Measurements from ENCODE around the gene ARMC2.
"Not testable (repeated sequence)": the region's sequence is repeated elsewhere in the genome, so short reads cannot be mapped to it uniquely, and the experiment has no call there.

Gene ARMC2

DNA sequence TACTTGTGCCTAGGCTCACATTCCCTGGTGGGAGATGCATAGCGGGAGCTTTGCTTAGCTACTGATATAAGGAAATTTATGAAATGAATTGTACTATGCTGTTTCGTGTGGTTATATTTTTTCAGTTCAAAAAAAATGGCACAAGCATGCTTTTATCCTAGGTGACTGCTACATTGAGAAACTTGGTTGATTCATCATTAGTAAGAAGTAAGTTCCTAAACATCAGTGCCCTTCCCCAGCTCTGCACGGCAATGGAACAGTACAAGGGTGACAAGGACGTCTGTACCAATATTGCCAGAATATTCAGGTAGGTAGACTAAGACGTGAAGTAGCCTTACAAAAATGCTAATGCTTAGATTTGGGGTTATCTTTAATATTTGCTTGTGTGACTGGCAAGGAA is 79.7 kb downstream of the ARMC2 start:
- H3K27ac Mint-ChIP-seq = no peak overlapping the region
- peaks cover 9 to 10% of the 10 kb centered on the region in 2 donors for H3K9me3 Mint-ChIP-seq
- H3K4me3 Mint-ChIP-seq = no peak overlapping the region
- DNase-seq (no peak), ATAC-seq (replicated peaks) (no peak)
- H3K36me3 Mint-ChIP-seq = peaks cover 2 to 6% of the 10 kb centered on the region in 2 donors
- H3K27me3 Mint-ChIP-seq = no peaks in the 10 kb centered on the region
- H3K4me1 Mint-ChIP-seq = peaks cover 9 to 19% of the 10 kb centered on the region in 2 donors

DNA sequence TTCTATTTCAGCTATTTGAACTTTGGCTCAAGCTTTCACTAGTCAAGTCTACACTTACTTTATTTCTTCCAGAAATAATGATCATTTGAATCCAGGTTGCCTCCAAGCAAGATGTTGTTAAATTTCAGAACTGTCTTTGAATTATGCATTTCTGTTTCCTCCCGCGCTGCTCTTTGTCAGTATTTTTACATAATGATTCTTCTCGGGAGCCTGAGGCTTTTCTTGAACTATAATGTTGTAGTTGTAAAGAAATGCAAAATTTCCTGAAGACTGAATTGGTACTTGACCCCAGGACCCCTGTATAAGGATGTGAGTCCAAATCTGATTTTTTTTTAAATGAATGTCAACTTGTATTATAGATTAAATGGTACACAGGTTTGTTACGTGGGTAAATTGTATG is 80.4 kb downstream of the ARMC2 start:
- Mint-ChIP-seq H3K27me3 (no peaks in the 10 kb centered on the region), H3K4me1 (peaks cover 9 to 24% of the 10 kb centered on the region in 2 donors), H3K27ac (no peak overlapping the region), H3K9me3 (peaks cover 9 to 10% of the 10 kb centered on the region in 2 donors), H3K36me3 (peaks cover 2 to 6% of the 10 kb centered on the region in 2 donors), H3K4me3 (no peak overlapping the region)
- DNase-seq = no peak
- no peak for ATAC-seq (replicated peaks)

DNA sequence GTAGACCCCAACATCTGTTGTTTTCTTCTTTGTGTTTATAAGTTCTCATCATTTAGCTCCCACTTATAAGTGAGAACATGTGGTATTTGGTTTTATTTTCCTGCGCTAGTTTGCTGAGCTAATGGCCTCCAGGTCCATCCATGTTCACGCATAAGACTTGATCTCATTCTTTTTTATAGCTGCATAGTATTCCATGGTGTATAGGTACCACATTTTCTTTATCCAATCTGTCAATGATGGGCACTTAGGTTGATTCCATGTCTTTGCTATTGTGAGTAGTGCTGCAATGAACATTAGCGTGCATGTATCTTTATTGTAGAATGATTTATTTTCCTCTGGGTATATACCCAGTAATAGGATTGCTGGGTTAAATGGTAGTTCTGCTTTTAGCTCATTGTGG is 82.9 kb downstream of the ARMC2 start:
- not testable (repeated sequence) for ATAC-seq (replicated peaks); H3K9me3 Mint-ChIP-seq; H3K4me1 Mint-ChIP-seq; H3K27me3 Mint-ChIP-seq; H3K36me3 Mint-ChIP-seq; H3K4me3 Mint-ChIP-seq; H3K27ac Mint-ChIP-seq; DNase-seq

DNA sequence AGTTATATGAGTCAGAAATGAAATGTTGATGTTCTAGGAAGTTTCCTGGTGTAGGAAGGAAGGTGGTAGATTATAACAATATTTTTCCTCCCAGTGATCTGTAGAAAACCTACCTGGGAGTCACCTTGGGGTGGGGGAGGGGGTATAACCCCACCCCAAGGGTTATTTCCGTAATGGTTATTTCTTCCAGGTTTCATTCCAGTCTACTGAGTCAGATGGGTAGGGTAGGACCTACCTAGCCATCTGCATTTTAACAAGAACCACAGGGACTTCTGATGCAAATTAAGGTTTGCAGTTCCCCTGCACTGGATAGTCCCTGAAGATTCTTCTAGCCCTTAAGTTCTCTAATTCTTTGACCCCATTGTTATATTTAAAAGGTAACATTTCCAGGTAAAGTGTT is 88.9 kb downstream of the ARMC2 start:
- Mint-ChIP-seq H3K9me3 (peaks cover 0 to 3% of the 10 kb centered on the region in 2 donors), H3K36me3 (no peaks in the 10 kb centered on the region), H3K27me3 (no peaks in the 10 kb centered on the region), H3K27ac (no peak overlapping the region), H3K4me3 (no peak overlapping the region), H3K4me1 (peaks cover 2 to 10% of the 10 kb centered on the region in 2 donors)
- ATAC-seq (replicated peaks) (no peak), DNase-seq (no peak)

DNA sequence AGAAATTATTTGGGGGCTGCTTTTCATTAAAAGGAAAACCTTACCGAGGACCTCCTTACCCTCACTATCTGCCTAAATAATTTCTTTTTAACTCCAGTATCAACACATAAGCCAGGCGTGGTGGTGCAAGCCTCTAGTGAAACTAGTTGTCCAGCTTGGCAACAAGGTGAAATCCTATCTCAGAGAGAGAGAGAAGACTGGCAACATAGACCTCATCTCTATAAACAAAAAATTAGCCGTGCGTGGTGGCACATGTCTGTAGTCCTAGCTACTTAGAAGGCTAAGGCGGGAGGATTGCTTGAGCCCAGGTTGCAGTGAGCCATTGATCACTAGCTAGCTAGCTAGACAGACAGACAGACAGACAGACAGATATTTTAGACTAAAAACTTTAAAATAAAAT is 92.5 kb downstream of the ARMC2 start:
- H3K9me3 Mint-ChIP-seq = peaks cover 0 to 3% of the 10 kb centered on the region in 2 donors

DNA sequence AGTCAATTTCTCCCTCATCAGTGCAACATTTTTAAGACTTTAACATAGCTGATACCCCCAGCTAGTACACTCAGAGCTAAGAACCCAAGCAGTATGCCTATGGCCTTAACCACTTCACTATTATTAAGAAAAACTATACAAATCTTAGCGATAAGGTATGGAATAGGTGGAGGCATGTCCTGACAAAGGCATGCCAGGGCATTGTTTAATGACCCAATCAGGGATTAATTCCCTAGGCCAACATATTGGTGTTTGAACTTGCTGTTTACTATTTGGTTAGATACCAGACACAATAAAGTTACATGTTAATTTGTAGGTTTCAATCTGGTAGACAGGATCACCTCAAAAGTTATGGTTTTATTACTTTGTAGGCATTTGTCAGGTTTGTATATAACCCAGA is 93.1 kb downstream of the ARMC2 start:
- peaks cover 16 to 31% of the 10 kb centered on the region in 2 donors for H3K4me1 Mint-ChIP-seq

More for the DNA sequence above, 92.5 kb downstream of the ARMC2 start:
- ATAC-seq (replicated peaks) (no peak), DNase-seq (no peak)
- Mint-ChIP-seq H3K4me1 (peaks cover 13 to 26% of the 10 kb centered on the region in 2 donors), H3K36me3 (no peaks in the 10 kb centered on the region), H3K4me3 (no peak overlapping the region), H3K27ac (no peak overlapping the region), H3K27me3 (no peaks in the 10 kb centered on the region)

DNA sequence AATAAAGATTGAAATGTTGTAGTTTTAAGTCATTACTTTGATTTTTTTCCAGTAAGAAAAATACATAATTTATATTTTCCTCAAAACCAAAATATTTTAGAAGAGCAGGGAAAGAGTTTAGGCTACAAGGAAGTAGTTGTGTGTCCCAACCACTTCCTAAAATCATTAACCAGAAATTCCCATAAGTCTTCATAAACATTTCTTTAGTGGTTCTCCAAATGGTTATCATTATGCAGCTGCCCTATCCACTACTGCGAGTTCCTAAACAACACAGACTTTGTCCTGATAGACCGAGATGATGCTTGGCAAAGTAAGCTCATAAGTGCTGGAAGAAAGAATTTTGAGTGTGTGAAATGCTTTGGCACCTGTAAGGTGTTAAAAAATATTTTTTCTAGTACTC is 93.6 kb downstream of the ARMC2 start:
- no peaks in the 10 kb centered on the region for H3K27me3 Mint-ChIP-seq
- H3K27ac Mint-ChIP-seq = no peak overlapping the region
- H3K36me3 Mint-ChIP-seq = no peaks in the 10 kb centered on the region
- DNase-seq (no peak), ATAC-seq (replicated peaks) (no peak)
- peaks cover 19 to 36% of the 10 kb centered on the region in 2 donors for H3K4me1 Mint-ChIP-seq
- peaks cover 0 to 3% of the 10 kb centered on the region in 2 donors for H3K9me3 Mint-ChIP-seq
- no peak overlapping the region for H3K4me3 Mint-ChIP-seq

More for the DNA sequence above, 93.1 kb downstream of the ARMC2 start:
- H3K27ac Mint-ChIP-seq = no peak overlapping the region
- no peak for DNase-seq
- peaks cover 0 to 3% of the 10 kb centered on the region in 2 donors for H3K9me3 Mint-ChIP-seq
- no peak for ATAC-seq (replicated peaks)
- H3K4me3 Mint-ChIP-seq = no peak overlapping the region
- H3K27me3 Mint-ChIP-seq = no peaks in the 10 kb centered on the region
- no peaks in the 10 kb centered on the region for H3K36me3 Mint-ChIP-seq

DNA sequence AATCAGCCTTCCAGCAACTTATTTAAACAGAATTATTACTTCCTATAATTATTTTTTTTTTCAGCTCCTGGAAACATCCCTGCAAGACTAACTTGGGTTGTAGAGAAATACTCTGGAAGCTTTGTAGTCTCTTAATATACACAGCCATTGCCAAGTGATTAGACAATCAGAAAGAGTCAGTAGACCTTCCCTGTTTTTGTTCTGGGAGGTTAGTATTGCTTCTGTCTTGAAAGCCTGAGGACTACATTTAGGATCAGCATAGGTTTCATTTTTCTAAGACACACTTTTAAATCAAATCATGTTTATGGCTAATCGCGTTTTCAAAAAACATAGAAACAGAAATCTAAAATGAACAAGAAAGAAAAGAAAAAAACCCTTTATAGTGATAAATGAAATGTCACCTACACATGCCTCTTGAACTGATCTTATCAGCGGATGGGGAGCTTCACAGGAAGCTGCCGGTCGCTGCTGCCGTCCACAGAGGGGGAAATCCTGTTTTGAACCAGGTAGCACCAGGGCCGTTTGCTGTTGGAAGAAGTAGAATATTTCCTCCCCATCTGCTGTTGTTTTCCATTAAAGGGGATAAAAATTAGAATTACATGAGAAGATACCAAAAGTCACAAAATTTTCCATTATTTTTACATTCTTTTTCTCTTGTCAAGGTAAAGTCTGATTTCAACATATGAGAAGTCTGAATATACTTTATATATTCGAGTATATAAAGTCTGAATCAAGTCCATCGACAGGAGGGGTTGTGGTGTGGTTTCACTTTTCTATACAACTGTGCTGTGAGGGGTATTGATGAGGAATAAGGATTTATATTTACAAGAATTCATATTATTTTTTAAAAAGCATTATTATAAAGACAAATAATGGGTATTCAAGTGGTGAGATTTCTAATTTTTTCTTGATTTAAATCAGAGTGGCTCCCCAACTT is 94.6 kb downstream of the ARMC2 start:
- H3K4me1 Mint-ChIP-seq = peaks cover 23 to 44% of the 10 kb centered on the region in 2 donors
- peak overlapping the region; percentile 84 for H3K27ac Mint-ChIP-seq
- ATAC-seq (replicated peaks) (peak; percentile 64 to 74), DNase-seq (no peak)
- peaks cover 0 to 3% of the 10 kb centered on the region in 2 donors for H3K9me3 Mint-ChIP-seq
- H3K36me3 Mint-ChIP-seq = no peaks in the 10 kb centered on the region
- H3K4me3 Mint-ChIP-seq = peak overlapping the region; percentile 59 to 70
- no peaks in the 10 kb centered on the region for H3K27me3 Mint-ChIP-seq

DNA sequence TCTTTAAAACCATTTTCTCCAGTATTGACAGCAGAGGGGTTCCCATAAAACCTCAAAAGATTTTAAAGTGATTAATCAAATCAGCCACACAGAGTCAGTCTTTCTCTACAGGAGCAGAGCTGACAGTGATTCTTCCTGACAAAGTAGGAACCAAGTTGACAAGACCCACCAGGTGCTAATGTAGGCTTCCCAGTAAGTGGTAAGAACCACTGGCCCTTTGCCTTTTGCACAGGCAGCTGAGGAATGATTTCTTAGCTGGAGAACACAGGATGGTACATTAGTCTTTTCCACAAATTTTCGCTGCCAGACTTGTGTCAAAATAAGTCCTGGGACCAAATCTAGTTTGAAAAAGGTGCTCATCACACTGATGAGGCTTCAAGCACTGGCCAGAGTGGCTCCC is 95.8 kb downstream of the ARMC2 start:
- no peaks in the 10 kb centered on the region for H3K27me3 Mint-ChIP-seq
- DNase-seq (no peak), ATAC-seq (replicated peaks) (no peak)
- peaks cover 0 to 3% of the 10 kb centered on the region in 2 donors for H3K9me3 Mint-ChIP-seq
- H3K4me3 Mint-ChIP-seq = no peak overlapping the region
- peaks cover 31 to 57% of the 10 kb centered on the region in 2 donors for H3K4me1 Mint-ChIP-seq
- no peaks in the 10 kb centered on the region for H3K36me3 Mint-ChIP-seq
- no peak overlapping the region for H3K27ac Mint-ChIP-seq

DNA sequence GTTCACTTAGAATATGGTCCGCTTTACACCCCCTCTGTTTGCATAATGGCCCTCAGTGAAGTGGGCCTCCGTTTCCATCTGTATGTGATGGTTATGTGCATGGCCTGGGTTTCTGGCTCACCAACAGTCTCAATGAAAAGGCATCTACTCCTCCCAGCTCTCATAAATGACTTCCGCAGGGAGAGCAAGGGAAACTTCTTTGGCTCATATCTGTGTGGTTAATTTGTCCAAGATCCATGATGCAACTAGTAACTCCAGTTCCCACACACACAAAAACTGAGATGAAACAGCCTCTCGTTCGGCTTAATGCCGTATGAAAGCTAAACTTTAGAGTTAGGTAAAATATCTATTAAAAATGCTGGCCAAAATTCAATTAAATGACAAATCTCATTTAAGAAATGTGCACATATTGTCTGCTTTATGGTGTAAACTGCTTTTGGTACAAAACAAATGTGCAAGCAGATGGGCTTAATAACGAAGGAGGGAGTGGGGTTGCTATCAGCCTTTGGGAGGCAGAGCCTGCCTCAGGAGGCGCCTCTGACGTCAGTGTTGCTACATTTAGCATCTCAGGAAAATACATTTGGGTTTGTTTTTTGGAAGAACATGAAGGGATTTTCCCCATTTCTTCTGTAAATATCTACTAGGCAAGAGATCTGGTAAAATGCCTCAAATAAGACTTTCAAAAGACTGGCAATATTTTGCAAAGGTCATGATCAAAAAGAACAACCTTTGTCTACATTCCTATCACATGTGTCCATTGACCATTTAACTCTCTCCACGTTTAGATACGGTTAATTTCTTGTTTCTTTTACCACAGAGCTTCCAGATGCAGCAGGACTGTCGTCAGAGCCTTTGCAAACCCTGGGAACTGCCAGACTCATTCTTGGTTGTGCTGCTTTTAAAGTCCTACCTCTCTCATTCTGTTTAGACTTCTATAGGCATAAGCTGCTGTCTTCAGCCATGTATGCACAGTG is 96.8 kb downstream of the ARMC2 start:
- ATAC-seq (replicated peaks) (no peak), DNase-seq (no peak)
- no peaks in the 10 kb centered on the region for H3K9me3 Mint-ChIP-seq
- no peak overlapping the region for H3K4me3 Mint-ChIP-seq
- H3K36me3 Mint-ChIP-seq = no peaks in the 10 kb centered on the region
- no peaks in the 10 kb centered on the region for H3K27me3 Mint-ChIP-seq
- peaks cover 31 to 57% of the 10 kb centered on the region in 2 donors for H3K4me1 Mint-ChIP-seq
- no peak overlapping the region for H3K27ac Mint-ChIP-seq

DNA sequence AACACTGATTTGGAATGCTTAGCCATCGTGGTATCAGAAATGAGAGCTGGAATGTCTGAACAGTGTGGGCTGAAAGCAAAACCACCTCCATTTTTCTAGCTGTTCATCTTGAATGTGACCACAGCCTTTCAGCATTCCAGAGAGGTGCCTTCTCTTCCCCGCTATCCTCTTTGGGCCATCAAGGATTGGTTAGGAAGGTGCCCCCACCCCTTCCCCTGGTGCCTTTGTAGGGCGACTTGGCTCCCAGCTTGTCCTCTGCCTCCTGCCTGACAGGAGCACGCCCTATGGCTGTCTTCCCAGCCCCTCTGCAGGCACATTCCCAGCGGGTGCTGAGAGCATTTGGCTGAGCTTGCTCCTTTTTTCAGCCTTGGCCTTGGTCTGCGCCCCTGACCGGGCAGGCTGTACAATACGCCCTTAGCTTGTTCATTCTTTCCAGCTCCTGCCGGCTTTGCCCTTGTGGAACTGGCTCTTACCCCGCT is 97.5 kb downstream of the ARMC2 start:
- no peaks in the 10 kb centered on the region for H3K36me3 Mint-ChIP-seq
- H3K27ac Mint-ChIP-seq = no peak overlapping the region
- H3K4me1 Mint-ChIP-seq = peaks cover 31 to 57% of the 10 kb centered on the region in 2 donors
- no peaks in the 10 kb centered on the region for H3K9me3 Mint-ChIP-seq
- no peaks in the 10 kb centered on the region for H3K27me3 Mint-ChIP-seq
- no peak overlapping the region for H3K4me3 Mint-ChIP-seq
- no peak for DNase-seq
- no peak for ATAC-seq (replicated peaks)

DNA sequence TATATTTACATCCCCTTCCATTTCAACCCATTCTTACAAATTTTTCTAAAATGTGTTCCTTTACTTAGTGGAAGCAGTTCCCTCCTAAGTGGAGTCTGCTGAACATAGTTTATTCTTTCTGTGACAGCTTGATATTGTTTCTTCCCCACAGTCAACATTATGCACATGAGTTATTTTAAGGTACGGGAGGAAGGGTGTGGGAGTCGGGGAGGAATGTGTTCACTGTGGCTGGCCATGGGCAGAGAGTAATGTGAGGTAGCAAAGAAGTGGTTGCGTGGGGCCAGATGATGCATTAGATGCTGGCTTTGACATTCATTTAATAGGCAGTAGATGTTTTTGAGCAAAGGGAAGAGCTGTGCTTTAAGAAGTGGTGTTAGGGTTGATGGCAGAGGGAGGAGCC is 98.5 kb downstream of the ARMC2 start:
- Mint-ChIP-seq H3K4me1 (peaks cover 31 to 57% of the 10 kb centered on the region in 2 donors), H3K4me3 (no peak overlapping the region), H3K36me3 (no peaks in the 10 kb centered on the region), H3K27me3 (no peaks in the 10 kb centered on the region), H3K27ac (no peak overlapping the region), H3K9me3 (no peaks in the 10 kb centered on the region)
- ATAC-seq (replicated peaks) (peak in 1 of 2 donors; percentile 30), DNase-seq (no peak)

DNA sequence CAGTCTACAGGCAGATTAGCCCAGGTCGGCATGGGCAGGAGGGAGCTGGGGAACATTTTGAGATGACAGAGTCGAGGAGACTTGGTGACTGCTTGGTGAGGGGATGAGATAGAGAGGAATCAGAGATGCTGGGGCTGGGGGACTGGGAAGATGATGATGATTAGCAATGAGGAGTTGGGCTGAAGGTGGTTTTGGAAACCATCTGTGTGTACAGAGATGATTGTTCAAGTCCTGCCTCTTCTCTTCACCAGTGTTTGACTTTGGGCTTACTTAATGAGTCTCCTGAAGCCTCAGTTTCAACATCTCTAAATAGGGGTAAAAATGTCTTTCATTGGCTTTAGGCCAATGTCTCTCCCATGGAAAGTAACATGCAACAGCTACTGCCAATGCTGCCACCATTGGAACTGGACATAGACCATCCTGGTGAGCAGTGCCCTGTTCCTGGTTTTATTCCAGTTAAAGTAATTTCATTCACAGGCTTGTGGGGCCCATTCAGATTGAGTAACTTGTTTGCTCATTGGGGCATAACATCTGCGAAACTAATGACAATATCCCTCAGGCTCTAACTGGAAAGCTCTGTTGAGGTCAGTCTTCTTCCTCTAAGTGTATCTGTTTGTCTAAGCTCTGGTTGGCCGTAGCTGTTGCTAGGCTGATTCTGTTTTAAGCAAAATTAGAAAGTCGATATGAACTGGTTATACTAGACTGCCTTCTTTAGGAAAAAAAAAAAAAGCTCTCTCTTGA is 99.1 kb downstream of the ARMC2 start:
- Mint-ChIP-seq H3K4me3 (no peak overlapping the region), H3K4me1 (peaks cover 31 to 55% of the 10 kb centered on the region in 2 donors), H3K27ac (no peak overlapping the region), H3K27me3 (no peaks in the 10 kb centered on the region), H3K36me3 (no peaks in the 10 kb centered on the region), H3K9me3 (no peaks in the 10 kb centered on the region)
- DNase-seq (no peak), ATAC-seq (replicated peaks) (peak; percentile 66 to 69)

All from stimulated activated naive B cell treated with anti-CD40 and anti-IgM and Interleukin-4, amounts not matched to agents 10 μg/mL and 1 μg/mL and 100 μg/mL, for 72 hours (primary cell).